Measurements from ENCODE around the gene NUBPL.
"Not testable (repeated sequence)": the region's sequence is repeated elsewhere in the genome, so short reads cannot be mapped to it uniquely, and the experiment has no call there.

NUBPL gene

DNA sequence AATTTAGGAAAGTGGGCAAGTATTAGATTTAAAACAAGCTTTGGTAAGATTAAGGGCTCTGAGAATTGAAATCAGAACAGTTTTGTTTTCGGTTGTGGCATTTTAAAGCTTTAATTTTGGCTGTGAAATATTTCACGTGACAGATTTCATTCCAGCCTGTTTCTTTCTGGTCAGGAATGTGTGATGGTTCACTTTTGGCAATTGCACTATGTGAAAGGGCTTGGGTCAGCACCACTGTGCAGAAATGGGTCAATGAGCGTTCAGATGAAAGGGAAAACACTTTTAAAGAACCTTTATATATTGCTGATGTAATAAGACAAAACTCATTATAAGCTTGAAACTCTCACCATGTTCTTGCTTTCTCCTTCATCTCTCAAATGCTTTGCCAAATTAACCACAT lies 17.1 kb downstream of the NUBPL start:
- no peak for DNase-seq (ENCODE audit: low read depth in 2 of 2)

- DNase-seq (ENCODE audit: low read depth in 2 of 2), result no peak
Observed at GRCh38 chr14:31578792-31579501, 17.7 kb downstream of the NUBPL start.

DNA sequence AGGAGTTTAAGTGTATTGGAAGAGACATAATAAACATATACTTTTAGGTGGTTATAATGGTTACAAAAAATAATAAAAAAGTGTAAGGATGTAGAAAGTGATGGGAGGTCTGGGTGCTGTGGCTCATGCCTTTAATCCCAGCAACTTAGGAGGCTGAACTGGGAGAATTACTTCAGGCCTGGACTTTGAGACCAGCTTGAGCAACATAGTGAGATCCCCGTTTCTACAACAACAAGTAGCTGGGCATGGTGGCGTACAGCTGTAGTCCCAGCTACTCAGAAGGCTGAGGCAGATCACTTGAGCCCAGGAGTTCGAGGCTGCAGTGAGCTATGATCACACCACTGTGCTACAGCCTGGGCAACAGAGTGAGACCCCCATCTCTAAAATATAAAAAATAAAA lies 19.0 kb downstream of the NUBPL start:
- no peak for DNase-seq (ENCODE audit: low read depth in 2 of 2)

DNA sequence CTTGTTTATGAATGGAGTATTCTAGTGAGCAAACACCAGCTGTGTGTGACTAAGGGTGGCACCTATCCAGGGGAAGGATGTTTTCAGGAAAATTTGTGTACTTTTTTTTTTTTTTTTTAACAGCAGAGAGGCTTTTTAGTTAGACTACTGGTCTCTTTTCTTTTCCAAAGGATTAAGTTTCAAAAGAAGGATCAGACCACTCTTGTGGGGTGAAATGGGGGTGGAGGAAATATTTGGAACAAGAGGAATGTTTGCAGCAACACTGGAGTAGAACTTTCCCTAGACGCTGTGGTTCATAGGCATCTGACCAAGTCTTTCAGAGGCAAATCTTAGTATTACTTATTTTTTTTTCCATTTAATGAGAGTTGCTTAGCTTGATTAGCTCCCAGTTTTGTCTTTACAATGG lies 21.1 kb downstream of the NUBPL start:
- DNase-seq (ENCODE audit: low read depth in 2 of 2), result no peak

- DNase-seq (ENCODE audit: low read depth in 2 of 2), result no peak
Observed at GRCh38 chr14:31582836-31583452, 21.7 kb downstream of the NUBPL start.

- no peak for DNase-seq (ENCODE audit: low read depth in 2 of 2)
Observed at GRCh38 chr14:31590206-31590605, 29.0 kb downstream of the NUBPL start.

DNA sequence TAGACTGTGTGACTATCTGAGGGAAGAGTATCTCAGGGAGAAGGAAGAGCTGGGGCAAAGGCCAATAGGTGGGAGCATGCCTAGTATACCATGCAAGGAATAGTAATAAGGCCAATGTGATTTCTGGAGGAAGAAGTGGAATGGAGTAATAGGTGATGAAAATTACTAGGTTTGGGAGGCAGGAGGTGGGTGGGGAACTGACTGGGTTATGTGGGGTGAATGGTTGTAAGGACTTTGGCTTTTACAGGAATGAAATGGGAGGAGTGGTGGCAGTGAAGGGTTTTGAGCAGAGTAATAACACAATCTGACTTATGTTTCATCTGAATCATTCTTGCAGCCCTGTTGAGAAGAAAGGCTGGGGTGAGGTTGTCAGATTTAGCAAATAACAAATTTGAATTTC lies 30.9 kb downstream of the NUBPL start:
- no peak for DNase-seq (ENCODE audit: low read depth in 2 of 2)

GRCh38 chr14:31592631-31593030 lies 31.4 kb downstream of the NUBPL start:
- DNase-seq (ENCODE audit: low read depth in 2 of 2), result no peak

DNA sequence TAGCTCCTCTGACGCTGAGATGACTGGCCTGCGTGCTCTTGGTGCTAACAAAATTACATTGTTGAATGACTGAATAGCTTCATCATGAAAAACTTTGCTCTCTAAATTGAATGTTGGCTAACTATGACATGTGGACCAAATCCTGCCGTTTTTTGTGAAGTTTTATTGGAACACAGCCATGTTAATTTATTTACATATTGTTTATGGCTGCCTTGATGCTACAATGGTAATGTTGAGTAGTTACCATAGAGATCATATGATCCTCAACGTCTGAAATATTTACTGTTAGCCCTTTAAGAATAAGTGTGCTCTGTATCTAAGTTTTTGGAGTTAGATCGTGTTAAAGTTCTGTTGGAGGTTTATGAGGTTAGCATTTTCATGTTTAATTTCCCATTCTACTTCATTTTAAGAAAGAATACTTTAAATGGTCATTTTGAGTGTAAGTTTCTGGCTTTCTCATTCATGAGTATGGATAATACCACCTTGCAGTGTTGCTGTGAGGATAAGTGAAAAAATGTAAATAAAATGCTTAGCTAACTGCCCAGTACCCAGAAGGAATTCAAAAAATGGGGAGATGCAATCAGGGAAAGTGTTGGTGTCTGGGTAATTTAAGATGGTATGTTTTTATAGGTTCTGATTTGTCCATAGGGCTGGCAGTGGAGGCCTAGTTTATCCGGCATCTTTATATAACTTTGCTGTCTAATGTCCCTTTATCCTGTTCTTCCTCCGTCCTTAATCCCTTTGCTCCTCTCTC lies 35.3 kb downstream of the NUBPL start:
- no peak for DNase-seq (ENCODE audit: low read depth in 2 of 2)

DNA sequence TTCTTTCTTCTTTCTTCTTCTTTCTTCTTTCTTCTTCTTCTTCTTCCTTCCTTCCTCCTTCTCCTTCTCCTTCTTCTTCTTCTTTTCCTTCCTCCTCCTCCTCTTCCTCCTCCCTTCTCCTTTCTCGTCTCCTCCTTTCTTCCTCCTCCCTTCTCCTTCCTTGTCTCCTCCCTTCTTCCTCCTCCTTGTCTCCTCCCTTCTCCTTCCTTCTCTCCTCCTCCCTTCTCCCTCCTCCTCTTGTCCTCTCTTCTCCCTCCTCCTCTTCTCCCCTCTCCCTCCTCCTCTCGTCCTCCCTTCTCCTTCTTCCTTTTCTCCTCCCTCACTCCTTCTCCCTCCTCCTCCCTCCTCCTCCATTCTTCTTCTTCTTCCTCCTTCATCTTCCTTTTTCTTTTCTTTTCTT lies 44.5 kb downstream of the NUBPL start:
- DNase-seq (ENCODE audit: low read depth in 2 of 2), result no peak

DNA sequence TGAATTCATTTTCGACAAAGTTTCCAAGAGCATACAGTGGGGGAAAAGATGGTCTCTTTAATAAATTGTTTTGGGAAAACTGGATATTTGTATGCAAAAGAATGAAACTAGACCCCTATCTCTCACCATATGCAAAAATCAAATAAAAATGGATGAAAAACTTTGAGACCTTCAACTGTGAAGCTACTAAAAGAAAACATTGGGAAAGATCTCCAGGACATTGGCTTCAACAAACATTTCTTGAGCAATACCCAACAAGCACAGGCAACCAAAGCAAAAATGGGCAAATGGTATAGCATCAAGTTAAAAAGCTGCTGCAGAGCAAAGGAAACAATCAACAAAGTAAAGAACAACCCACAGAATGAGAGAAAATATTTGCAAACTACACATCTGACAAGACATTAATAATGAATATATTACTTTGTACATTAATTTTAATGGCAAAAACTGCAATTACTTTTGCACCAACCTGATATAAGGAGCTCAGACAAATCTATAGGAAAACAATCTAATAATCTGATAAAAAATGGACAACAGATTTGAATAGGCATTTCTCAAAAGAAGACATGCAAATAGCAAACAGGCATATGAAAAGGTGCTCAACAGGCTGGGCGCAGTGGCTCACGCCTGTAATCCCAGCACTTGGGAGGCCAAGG lies 50.7 kb downstream of the NUBPL start:
- DNase-seq (ENCODE audit: low read depth in 2 of 2), result no peak

- DNase-seq (ENCODE audit: low read depth in 2 of 2), result no peak
Observed at GRCh38 chr14:31613188-31613587, 52.0 kb downstream of the NUBPL start.

GRCh38 chr14:31618884-31619283 lies 57.7 kb downstream of the NUBPL start:
- DNase-seq (ENCODE audit: low read depth in 2 of 2), result not testable (repeated sequence)

GRCh38 chr14:31619440-31619839 lies 58.2 kb downstream of the NUBPL start:
- no peak for DNase-seq (ENCODE audit: low read depth in 2 of 2)

GRCh38 chr14:31620898-31621297 lies 59.7 kb downstream of the NUBPL start:
- not testable (repeated sequence) for DNase-seq (ENCODE audit: low read depth in 2 of 2)

GRCh38 chr14:31622060-31622459 lies 60.9 kb downstream of the NUBPL start:
- DNase-seq (ENCODE audit: low read depth in 2 of 2), result no peak

DNA sequence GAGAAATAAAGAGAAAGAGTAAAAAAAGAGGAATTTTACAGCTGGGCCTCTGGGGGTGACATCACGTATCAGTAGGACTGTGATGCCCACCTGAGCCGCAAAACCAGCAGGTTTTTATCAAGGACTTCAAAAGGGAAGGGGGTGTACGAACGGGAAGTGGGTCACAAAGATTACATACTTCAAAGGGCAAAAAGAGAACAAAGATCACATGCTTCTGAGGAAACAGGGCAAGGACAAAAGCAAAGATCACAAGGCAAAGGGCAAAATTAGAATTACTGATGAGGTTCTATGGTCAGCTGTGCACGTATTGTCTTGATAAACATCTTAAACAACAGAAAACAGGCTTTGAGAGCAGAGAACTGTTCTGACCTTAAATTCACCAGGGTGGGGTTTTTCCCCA lies 91.7 kb downstream of the NUBPL start:
- not testable (repeated sequence) for DNase-seq (ENCODE audit: low read depth in 2 of 2)

- DNase-seq (ENCODE audit: low read depth in 2 of 2), result no peak
Observed at GRCh38 chr14:31657917-31658316, 96.7 kb downstream of the NUBPL start.

- no peak for DNase-seq (ENCODE audit: low read depth in 2 of 2)
Observed at GRCh38 chr14:31659278-31659677, 98.1 kb downstream of the NUBPL start.

- DNase-seq (ENCODE audit: low read depth in 2 of 2), result no peak
Observed at GRCh38 chr14:31660191-31660590, 99.0 kb downstream of the NUBPL start.

DNA sequence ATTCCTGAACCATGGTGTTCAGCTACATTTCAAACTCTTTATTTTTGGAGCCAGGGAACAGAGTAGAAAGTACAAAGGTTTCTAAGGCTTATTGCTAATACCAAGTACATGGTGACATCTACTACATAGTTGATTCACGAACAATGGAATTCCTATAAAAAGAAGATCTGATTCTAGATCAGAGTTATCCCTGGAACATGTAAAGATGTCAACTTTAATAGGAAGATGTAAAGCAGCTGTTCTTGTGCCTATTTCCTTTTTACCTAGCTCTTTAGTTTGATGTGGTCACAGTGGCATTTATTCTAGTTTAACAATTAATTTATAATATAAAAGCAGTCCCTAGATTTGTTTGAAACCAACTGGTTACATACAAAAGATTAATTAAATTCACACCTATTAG lies 99.5 kb downstream of the NUBPL start:
- no peak for DNase-seq (ENCODE audit: low read depth in 2 of 2)

GRCh38 chr14:31668348-31668747 lies 107.1 kb downstream of the NUBPL start:
- no peak for DNase-seq (ENCODE audit: low read depth in 2 of 2)

Data from stimulated activated CD8-positive, alpha-beta memory T cell treated with anti-CD3 and anti-CD28 coated beads, Interleukin-7, amount 100 ng/mL, for 4 hours (primary cell).